CD4-positive, CD25-positive, alpha-beta regulatory T cell (primary cell): ENCODE data around the gene ABI1. TPM values are rescaled to one million over a fixed set of nuclear protein-coding genes. Genes with fewer than 3 reads are reported as not detected.
A peak's percentile ranks its signal among the peaks of the same experiment; 100 is the strongest.

ENCODE experiments used
- ATAC-seq, 2 donors: fragments of 150-1000 bp; cut with Tn5 transposase; one replicate each; pipeline ENCODE4 v1.10.0; 2021; ENCODE audit warnings: low read depth in 2 of 2, moderate number of reproducible peaks in 2 of 2, moderate library complexity in 1 of 2
- DNase-seq, 3 donors: peaks; one replicate each; pipeline versions ENCODE4 v3.0.0 to v3.0.0-alpha.2; 2012 to 2022; ENCODE audit warnings: mixed read lengths in 1 of 3
- H3K27ac ChIP-seq: one replicate; pipeline ENCODE4 v1.7.0; 2013; ENCODE audit warnings: mild to moderate bottlenecking, low read length; ENCODE audit not compliant: insufficient read depth, poor library complexity, severe bottlenecking
- H3K27me3 ChIP-seq: one replicate; pipeline ENCODE4 v1.7.0; 2013; ENCODE audit warnings: low read length; ENCODE audit not compliant: control insufficient read depth, insufficient read depth
- H3K36me3 ChIP-seq: one replicate; pipeline ENCODE4 v1.7.0; 2013; ENCODE audit warnings: mild to moderate bottlenecking, low read length, moderate library complexity; ENCODE audit not compliant: control insufficient read depth, insufficient read depth
- H3K4me1 ChIP-seq: 2 replicates; pipeline ENCODE4 v1.7.0; 2013; ENCODE audit warnings: mild to moderate bottlenecking, low read length; ENCODE audit not compliant: insufficient read depth, control insufficient read depth, poor library complexity, severe bottlenecking
- H3K4me3 ChIP-seq: one replicate; pipeline ENCODE4 v1.7.0; 2013; ENCODE audit warnings: low read depth, mild to moderate bottlenecking, low read length, moderate library complexity
- H3K9me3 ChIP-seq, 2 experiments: 1 replicate in 1 of 2; 2 replicates in 1 of 2; pipeline ENCODE4 v1.7.0; 2013; ENCODE audit warnings: low read length in 2 of 2, mild to moderate bottlenecking in 1 of 2, moderate library complexity in 1 of 2; ENCODE audit not compliant: control insufficient read depth in 2 of 2
- H3K27ac Mint-ChIP-seq, 3 donors: one replicate each; pipeline ENCODE4 v1.8.0; 2020 to 2022; ENCODE audit warnings: mild to moderate bottlenecking in 3 of 3, mixed read lengths in 3 of 3, moderate library complexity in 2 of 3
- H3K27me3 Mint-ChIP-seq: one replicate; pipeline ENCODE4 v1.8.0; 2022; ENCODE audit warnings: mild to moderate bottlenecking, mixed read lengths
- H3K36me3 Mint-ChIP-seq: one replicate; pipeline ENCODE4 v1.8.0; 2020; ENCODE audit warnings: mixed read lengths
- H3K4me1 Mint-ChIP-seq, 4 donors: one replicate each; pipeline ENCODE4 v1.8.0; 2020 to 2022; ENCODE audit warnings: mixed read lengths in 4 of 4, mild to moderate bottlenecking in 1 of 4
- H3K4me3 Mint-ChIP-seq, 4 donors: one replicate each; pipeline ENCODE4 v1.8.0; 2020 to 2022; ENCODE audit warnings: mild to moderate bottlenecking in 4 of 4, mixed read lengths in 4 of 4, moderate library complexity in 3 of 4
- H3K9me3 Mint-ChIP-seq, 7 donors: one replicate each; pipeline ENCODE4 v1.8.0; 2020 to 2022; ENCODE audit warnings: mixed read lengths in 7 of 7, mild to moderate bottlenecking in 3 of 7, moderate library complexity in 2 of 7
- polyA plus RNA-seq, 4 donors: library from polyadenylated mRNA; unstranded; fragments of 300-500 nt; fragmentation: Illumina TruSeq; gene quantifications; one replicate each; pipeline ENCODE4 v1.2.3, GENCODE V29; 2021
- total RNA-seq: library from RNA; stranded (reverse); gene quantifications from one replicate; pipeline ENCODE4 v1.2.3, GENCODE V29; 2022

The ABI1 gene
- total and polyA plus RNA-seq, 5 donors from 2014 or later: 94.0 to 123 (median 97.9) TPM

- H3K4me3 ChIP-seq: no peak overlapping the region
- no peaks in the 10 kb centered on the region for H3K27me3 Mint-ChIP-seq
- no peak overlapping the region for H3K27ac ChIP-seq
- H3K4me1 Mint-ChIP-seq: peaks cover 5 to 15% (median 6%) of the 10 kb centered on the region in 4 donors
- no peaks in the 10 kb centered on the region for H3K27me3 ChIP-seq
- H3K36me3 Mint-ChIP-seq: peaks cover 24% of the 10 kb centered on the region
- no peaks in the 10 kb centered on the region for H3K9me3 Mint-ChIP-seq
- H3K9me3 ChIP-seq: no peaks in the 10 kb centered on the region
- ATAC-seq: no peak
- H3K36me3 ChIP-seq: peaks cover 7% of the 10 kb centered on the region
- no peak for DNase-seq
- H3K4me3 Mint-ChIP-seq: no peak overlapping the region
- no peaks in the 10 kb centered on the region for H3K4me1 ChIP-seq
- no peak overlapping the region for H3K27ac Mint-ChIP-seq
Observed at GRCh38 chr10:26730552-26730951, 130.2 kb downstream of the ABI1 start.

- H3K27ac Mint-ChIP-seq: no peak overlapping the region
- no peak overlapping the region for H3K4me3 Mint-ChIP-seq
- peaks cover 5 to 15% (median 6%) of the 10 kb centered on the region in 4 donors for H3K4me1 Mint-ChIP-seq
- H3K9me3 ChIP-seq: no peaks in the 10 kb centered on the region
- no peak overlapping the region for H3K27ac ChIP-seq
- no peaks in the 10 kb centered on the region for H3K4me1 ChIP-seq
- ATAC-seq (no peak), DNase-seq (no peak)
- H3K27me3 ChIP-seq: no peaks in the 10 kb centered on the region
- H3K27me3 Mint-ChIP-seq: no peaks in the 10 kb centered on the region
- H3K4me3 ChIP-seq: no peak overlapping the region
- no peaks in the 10 kb centered on the region for H3K9me3 Mint-ChIP-seq
- H3K36me3 Mint-ChIP-seq: peaks cover 22% of the 10 kb centered on the region
- H3K36me3 ChIP-seq: peaks cover 8% of the 10 kb centered on the region
Observed at GRCh38 chr10:26729395-26729794, 131.4 kb downstream of the ABI1 start.

DNA sequence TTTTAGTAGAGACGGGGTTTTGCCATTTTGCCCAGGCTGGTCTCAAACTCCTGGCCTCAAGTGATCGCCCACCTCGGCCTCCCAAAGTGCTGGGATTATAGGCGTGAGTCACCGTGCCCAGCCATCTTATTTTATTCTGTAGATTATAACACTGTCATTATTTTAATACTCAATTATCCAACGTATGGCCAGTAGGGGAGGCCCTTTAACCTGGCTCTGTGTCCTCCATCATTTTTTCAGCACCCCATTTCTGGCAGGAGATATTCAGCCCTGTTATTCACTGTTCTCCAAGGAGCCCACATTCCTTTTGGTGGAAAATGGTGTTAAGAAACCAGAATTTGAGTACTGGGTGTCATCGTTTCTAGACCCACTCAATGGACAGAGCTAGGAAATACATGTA lies 131.8 kb downstream of the ABI1 start:
- Histone ChIP-seq H3K27ac (no peak overlapping the region), H3K36me3 (peaks cover 8% of the 10 kb centered on the region), H3K27me3 (no peaks in the 10 kb centered on the region), H3K4me3 (no peak overlapping the region), H3K4me1 (no peaks in the 10 kb centered on the region), H3K9me3 (no peaks in the 10 kb centered on the region)
- peaks cover 25% of the 10 kb centered on the region for H3K36me3 Mint-ChIP-seq
- no peaks in the 10 kb centered on the region for H3K27me3 Mint-ChIP-seq
- H3K4me3 Mint-ChIP-seq: no peak overlapping the region
- no peak overlapping the region for H3K27ac Mint-ChIP-seq
- H3K4me1 Mint-ChIP-seq: peaks cover 5 to 15% (median 6%) of the 10 kb centered on the region in 4 donors
- DNase-seq (no peak), ATAC-seq (no peak)
- H3K9me3 Mint-ChIP-seq: no peaks in the 10 kb centered on the region

- ATAC-seq: no peak
- Histone ChIP-seq H3K27ac (no peak overlapping the region), H3K36me3 (peaks cover 6% of the 10 kb centered on the region), H3K9me3 (no peaks in the 10 kb centered on the region), H3K27me3 (no peaks in the 10 kb centered on the region), H3K4me1 (peaks cover under 1% of the 10 kb centered on the region), H3K4me3 (no peak overlapping the region)
- peaks cover 18% of the 10 kb centered on the region for H3K36me3 Mint-ChIP-seq
- H3K27me3 Mint-ChIP-seq: no peaks in the 10 kb centered on the region
- H3K9me3 Mint-ChIP-seq: no peaks in the 10 kb centered on the region
- no peak for DNase-seq
- H3K27ac Mint-ChIP-seq: no peak overlapping the region
- no peak overlapping the region for H3K4me3 Mint-ChIP-seq
- peaks cover 5 to 29% (median 6%) of the 10 kb centered on the region in 4 donors for H3K4me1 Mint-ChIP-seq
Observed at GRCh38 chr10:26727005-26727404, 133.8 kb downstream of the ABI1 start.

- no peaks in the 10 kb centered on the region for H3K27me3 ChIP-seq
Observed at GRCh38 chr10:26725837-26726727, 134.7 kb downstream of the ABI1 start.

GRCh38 chr10:26723016-26723415 lies 137.7 kb downstream of the ABI1 start:
- DNase-seq: no peak
- H3K4me3 ChIP-seq: no peak overlapping the region
- no peak for ATAC-seq
- Mint-ChIP-seq H3K27ac (peak overlapping the region; percentile 59 to 78 (median 69)), H3K4me3 (no peak overlapping the region), H3K36me3 (peaks cover 25% of the 10 kb centered on the region), H3K27me3 (no peaks in the 10 kb centered on the region), H3K4me1 (peaks cover 16 to 48% (median 22%) of the 10 kb centered on the region in 4 donors), H3K9me3 (no peaks in the 10 kb centered on the region)
- peaks cover 14% of the 10 kb centered on the region for H3K4me1 ChIP-seq
- H3K9me3 ChIP-seq: no peaks in the 10 kb centered on the region
- H3K27me3 ChIP-seq: no peaks in the 10 kb centered on the region
- H3K36me3 ChIP-seq: peaks cover 6% of the 10 kb centered on the region
- no peak overlapping the region for H3K27ac ChIP-seq

More at GRCh38 chr10:26725837-26726727, 134.7 kb downstream of the ABI1 start:
- no peak overlapping the region for H3K4me3 ChIP-seq
- Mint-ChIP-seq H3K27ac (no peak overlapping the region), H3K9me3 (no peaks in the 10 kb centered on the region), H3K27me3 (no peaks in the 10 kb centered on the region), H3K36me3 (peaks cover 15% of the 10 kb centered on the region), H3K4me3 (peak overlapping the region in 1 of 4 donors; percentile 27), H3K4me1 (peaks cover 11 to 38% (median 13%) of the 10 kb centered on the region in 4 donors)
- DNase-seq (peak; percentile 27 to 71 (median 64)), ATAC-seq (peak; percentile 35 to 44)
- peaks cover 9% of the 10 kb centered on the region for H3K4me1 ChIP-seq
- H3K36me3 ChIP-seq: peaks cover 6% of the 10 kb centered on the region
- no peak overlapping the region for H3K27ac ChIP-seq
- H3K9me3 ChIP-seq: no peaks in the 10 kb centered on the region

GRCh38 chr10:26721561-26721960 lies 139.2 kb downstream of the ABI1 start:
- peaks cover 21% of the 10 kb centered on the region for H3K36me3 Mint-ChIP-seq
- ATAC-seq (peak; percentile 89 to 95), DNase-seq (peak; percentile 15 to 93 (median 79))
- H3K4me3 Mint-ChIP-seq: peak overlapping the region; percentile 33 to 72 (median 64)
- Histone ChIP-seq H3K9me3 (no peaks in the 10 kb centered on the region), H3K4me1 (peaks cover 14% of the 10 kb centered on the region), H3K4me3 (peak overlapping the region; percentile 30), H3K27me3 (no peaks in the 10 kb centered on the region), H3K27ac (peak overlapping the region; percentile 77), H3K36me3 (peaks cover 6% of the 10 kb centered on the region)
- H3K4me1 Mint-ChIP-seq: peaks cover 16 to 42% (median 21%) of the 10 kb centered on the region in 4 donors
- no peaks in the 10 kb centered on the region for H3K9me3 Mint-ChIP-seq
- H3K27ac Mint-ChIP-seq: peak overlapping the region; percentile 93 to 98 (median 97)
- H3K27me3 Mint-ChIP-seq: no peaks in the 10 kb centered on the region
